Aorta (tissue), 5 donors: ENCODE measurements around the gene VAMP2. TPM values are rescaled to one million over a fixed set of nuclear protein-coding genes. Genes with fewer than 3 reads are reported as not detected.

Experiments used
- ATAC-seq: fragments of 200-7000 bp; cut with Tn5 transposase; one replicate; pipeline ENCODE4 v1.9.1; 2022; ENCODE audit warnings: moderate library complexity; ENCODE audit not compliant: low FRiP score
- DNase-seq, 2 donors: peaks; one replicate each; pipeline ENCODE4 v3.0.0-alpha.2; 2020
- H3K27ac ChIP-seq, 2 donors: one replicate each; pipeline ENCODE4 v1.5.1; 2013; ENCODE audit warnings: low read length in 2 of 2, mild to moderate bottlenecking in 2 of 2, moderate library complexity in 2 of 2, control low read depth in 1 of 2, inconsistent platforms in 1 of 2, low read depth in 1 of 2
- H3K27me3 ChIP-seq, 2 donors: one replicate each; pipeline ENCODE4 v1.6.1; 2013; ENCODE audit warnings: control low read depth in 1 of 2, low read length in 1 of 2, mild to moderate bottlenecking in 1 of 2, moderate library complexity in 1 of 2; ENCODE audit not compliant: insufficient read depth in 2 of 2, control insufficient read depth in 1 of 2
- H3K36me3 ChIP-seq, 2 donors: one replicate each; pipeline ENCODE4 v1.6.1; 2013; ENCODE audit warnings: control low read depth in 1 of 2, low read length in 1 of 2, mild to moderate bottlenecking in 1 of 2; ENCODE audit not compliant: insufficient read depth in 2 of 2, control insufficient read depth in 1 of 2
- H3K4me1 ChIP-seq, 2 donors: one replicate each; pipeline ENCODE4 v1.6.1; 2013; ENCODE audit warnings: low read length in 2 of 2, control low read depth in 1 of 2, mild to moderate bottlenecking in 1 of 2, moderate library complexity in 1 of 2; ENCODE audit not compliant: insufficient read depth in 2 of 2, control insufficient read depth in 1 of 2
- H3K4me3 ChIP-seq, 2 donors: one replicate each; pipeline ENCODE4 v1.5.1; 2013; ENCODE audit warnings: low read length in 2 of 2, control low read depth in 1 of 2, mild to moderate bottlenecking in 1 of 2
- H3K9me3 ChIP-seq: one replicate; pipeline ENCODE4 v1.6.1; 2013; ENCODE audit warnings: mild to moderate bottlenecking, low read length; ENCODE audit not compliant: control insufficient read depth
- WGBS, 2 donors: extraction: QIAGEN DNeasy Blood & Tissue Kit; methylation state at CpG; one replicate each; pipeline ENCODE4 v1.1.7; 2013; 5-methylcytosine and 5-hydroxymethylcytosine counted together
- intact Hi-C, 2 donors: fragments of 100-400 bp; cut with DNase I; formaldehyde crosslinking; loops; one replicate each; pipeline versions ENCODE4 v1.14.2 to v1.15.0; 2022
- polyA plus RNA-seq, 2 donors: library from polyadenylated mRNA; stranded (reverse); fragments of 200-250 nt; gene quantifications; one replicate each; pipeline ENCODE4 v1.2.3, GENCODE V29; 2013
- total RNA-seq, 2 donors: library from RNA; stranded (reverse); fragmentation: NEBNext Ultra II Directional; extraction: Animal tissue kit (Norgen Biotek cat#: 25700); gene quantifications; one replicate each; pipeline ENCODE4 v1.2.1, GENCODE V29; 2021
- donor health status: healthy with polysubstance abuse.
- donor health status: Bipolar disorder and iron deficiency.
- donor health status: DM: no; HTN: no; CAD: no.
- donor health status: DM: no; HTN: no; CAD: no.
- donor health status: DM: yes; HTN: yes; CAD: no.

Gene VAMP2
- total and polyA plus RNA-seq, 4 donors: 59.7 to 105 (median 77.1) TPM

GRCh38 chr17:8119581-8120519, 42.9 kb downstream of the VAMP2 start:
- WGBS, 2 donors: 1% methylated on average over 28 of the region's 28 CpGs
- Histone ChIP-seq H3K27me3 (no peaks in the 10 kb centered on the region), H3K9me3 (no peaks in the 10 kb centered on the region), H3K4me3 (peak overlapping the region in 1 of 2 donors; percentile 39), H3K27ac (no peak overlapping the region), H3K4me1 (peaks cover 0 to 2% of the 10 kb centered on the region in 2 donors), H3K36me3 (no peaks in the 10 kb centered on the region)
- intact Hi-C loops: loop anchor here (1.0 to 10.0 kb wide), 6 partner anchors 19 to 102 kb away; partner anchors contain the start of gene VAMP2 (in 1 of the 2)
- DNase-seq (peak; percentile 82 to 91), ATAC-seq (peak; percentile 88)

- WGBS, 2 donors: 0 to 1% methylated on average over 38 of the region's 38 CpGs
- DNase-seq (peak; percentile 90 to 96), ATAC-seq (peak; percentile 85)
- peak overlapping the region; percentile 20 to 39 for H3K4me3 ChIP-seq
- intact Hi-C loops: loop anchor here (1.0 to 10.0 kb wide), 4 partner anchors 20 to 103 kb away; no protein-coding TSS in a partner anchor
- no peaks in the 10 kb centered on the region for H3K36me3 ChIP-seq
- H3K27me3 ChIP-seq: no peaks in the 10 kb centered on the region
- H3K9me3 ChIP-seq: no peaks in the 10 kb centered on the region
- H3K27ac ChIP-seq: no peak overlapping the region
- no peaks in the 10 kb centered on the region for H3K4me1 ChIP-seq
Observed at GRCh38 chr17:8118769-8119580, 43.8 kb downstream of the VAMP2 start.

- 0 to 1% methylated on average over 32 to 33 of the region's 33 CpGs for WGBS, 2 donors
- no peaks in the 10 kb centered on the region for H3K36me3 ChIP-seq
- no peaks in the 10 kb centered on the region for H3K9me3 ChIP-seq
- no peak within 1 kb of the TSS for H3K27ac ChIP-seq
- no peaks in the 10 kb centered on the region for H3K4me1 ChIP-seq
- intact Hi-C loops: loop anchor here (2.0 to 10.0 kb wide), 3 partner anchors 21 to 69 kb away; no protein-coding TSS in a partner anchor
- H3K27me3 ChIP-seq: no peaks in the 10 kb centered on the region
- no peak for ATAC-seq
- peak in 1 of 2 donors; percentile 78 for DNase-seq
- peak within 1 kb of the TSS; percentile 20 to 39 for H3K4me3 ChIP-seq
Observed at GRCh38 chr17:8117980-8118768, 44.6 kb downstream of the VAMP2 start, which contains the start of gene ALOXE3. Gene ALOXE3 (minus strand): TSS chr17:8118514. CDS start chr17:8117990, 524 bp downstream.

GRCh38 chr17:8117367-8117979, 45.3 kb downstream of the VAMP2 start:
- intact Hi-C loops: loop anchor here in 1 of 2 donors (10.0 kb wide), 1 partner anchor 53 kb away; no protein-coding TSS in a partner anchor
- Histone ChIP-seq H3K9me3 (no peaks in the 10 kb centered on the region), H3K36me3 (no peaks in the 10 kb centered on the region), H3K4me3 (no peak overlapping the region), H3K27ac (no peak overlapping the region), H3K4me1 (no peaks in the 10 kb centered on the region), H3K27me3 (no peaks in the 10 kb centered on the region)
- DNase-seq (no peak), ATAC-seq (no peak)
- 12 to 16% methylated on average over 18 of the region's 18 CpGs for WGBS, 2 donors

- DNase-seq (no peak), ATAC-seq (no peak)
- Histone ChIP-seq H3K27me3 (peaks cover 0 to 1% of the 10 kb centered on the region in 2 donors), H3K4me3 (no peak overlapping the region), H3K4me1 (no peaks in the 10 kb centered on the region), H3K36me3 (no peaks in the 10 kb centered on the region), H3K27ac (no peak overlapping the region), H3K9me3 (no peaks in the 10 kb centered on the region)
- intact Hi-C loops: loop anchor here in 1 of 2 donors (10.0 kb wide), 1 partner anchor 52 kb away; no protein-coding TSS in a partner anchor
- 56 to 66% methylated on average over 18 of the region's 18 CpGs for WGBS, 2 donors
Observed at GRCh38 chr17:8116776-8117175, 46.0 kb downstream of the VAMP2 start.

GRCh38 chr17:8110907-8111306, 51.8 kb downstream of the VAMP2 start:
- Histone ChIP-seq H3K9me3 (no peaks in the 10 kb centered on the region), H3K4me1 (no peaks in the 10 kb centered on the region), H3K27me3 (peaks cover 0 to 4% of the 10 kb centered on the region in 2 donors), H3K36me3 (no peaks in the 10 kb centered on the region), H3K4me3 (no peak overlapping the region), H3K27ac (no peak overlapping the region)
- ATAC-seq (no peak), DNase-seq (no peak)
- 97 to 98% methylated on average over 6 of the region's 6 CpGs for WGBS, 2 donors
- intact Hi-C loops: loop anchor here in 1 of 2 donors (10.0 kb wide), 1 partner anchor 46 kb away; no protein-coding TSS in a partner anchor

GRCh38 chr17:8110456-8110804, 52.3 kb downstream of the VAMP2 start:
- ATAC-seq (no peak), DNase-seq (no peak)
- Histone ChIP-seq H3K27ac (no peak overlapping the region), H3K27me3 (peaks cover 0 to 4% of the 10 kb centered on the region in 2 donors), H3K9me3 (no peaks in the 10 kb centered on the region), H3K4me1 (no peaks in the 10 kb centered on the region), H3K36me3 (no peaks in the 10 kb centered on the region), H3K4me3 (no peak overlapping the region)
- intact Hi-C loops: loop anchor here in 1 of 2 donors (10.0 kb wide), 1 partner anchor 46 kb away; no protein-coding TSS in a partner anchor
- WGBS, 2 donors: 30 to 34% methylated on average over 10 of the region's 10 CpGs
